Aortic smooth muscle cell (primary cell): Measurements from ENCODE around the gene TMEM229B. TPM values are rescaled to one million over a fixed set of nuclear protein-coding genes. Genes with fewer than 3 reads are reported as not detected.

Source experiments
- total RNA-seq: library from RNA; depleted of rRNA; stranded (reverse); fragments of >200 nt; gene quantifications from 2 replicates; pipeline ENCODE4 v1.2.3, GENCODE V29; 2014

Gene TMEM229B
- total RNA-seq: 1.1 and 1.2 TPM in 2 replicates

GRCh38 chr14:67487937-67488893 is at the start of gene TMEM229B:
Gene TMEM229B, minus strand, starts transcription at chr14:67488721. Its CDS starts 14,798 bp downstream, at chr14:67473923.

GRCh38 chr14:67532998-67533753 is 44.7 kb upstream of the TMEM229B start, which contains the start of gene PLEKHH1:
Gene PLEKHH1, plus strand, starts transcription at chr14:67533290. Its CDS starts 8,578 bp downstream, at chr14:67541868.

Other genes starting within 250 kb of the TMEM229B start
- gene PALS1, start 247.3 kb downstream of the TMEM229B start, total RNA-seq: 19.2 and 26.2 TPM in 2 replicates
- gene ATP6V1D, start 128.9 kb downstream of the TMEM229B start, total RNA-seq: 151 and 158 TPM in 2 replicates
- gene EIF2S1, start 128.4 kb downstream of the TMEM229B start, total RNA-seq: 223 and 261 TPM in 2 replicates
- gene PLEK2, start 76.6 kb downstream of the TMEM229B start, total RNA-seq: 2.2 and 2.9 TPM in 2 replicates
- gene PLEKHH1, start 44.6 kb upstream of the TMEM229B start, total RNA-seq: 0.19 and 0.26 TPM in 2 replicates
- gene PIGH, start 111.5 kb upstream of the TMEM229B start, total RNA-seq: 10.1 and 12.3 TPM in 2 replicates
- gene ARG2, start 131.2 kb upstream of the TMEM229B start, total RNA-seq: 4.0 and 5.4 TPM in 2 replicates
- 85.9 and 94.6 TPM in 2 replicates for gene VTI1B, start 185.9 kb upstream of the TMEM229B start, total RNA-seq
- gene RDH11, start 207.0 kb upstream of the TMEM229B start, total RNA-seq: 98.8 and 125 TPM in 2 replicates
- not detected in 2 replicates for gene RDH12, start 213.2 kb upstream of the TMEM229B start, total RNA-seq